ENCODE measurements around the gene NCK1.

DNA sequence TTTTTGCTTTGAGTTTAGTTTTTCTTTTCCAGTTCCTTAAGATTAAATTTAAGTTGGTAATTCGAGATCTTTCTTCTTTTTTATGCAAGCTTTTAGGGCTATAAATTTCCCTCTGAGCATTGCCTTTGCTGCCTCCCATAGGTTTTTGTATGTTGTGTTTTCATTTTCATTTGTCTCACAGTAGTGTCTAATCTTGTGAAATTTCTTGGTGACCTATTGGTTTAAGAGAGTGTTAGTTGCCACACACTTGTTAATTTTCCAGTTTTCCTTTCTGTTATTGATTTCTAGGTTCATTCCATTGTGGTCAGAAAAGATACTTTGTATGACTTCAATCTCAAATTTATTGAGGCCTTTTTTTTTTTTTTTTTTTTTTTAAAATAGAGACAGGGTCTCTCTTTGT is 77.5 kb downstream of the NCK1 start:
- TF ChIP-seq PATZ1 (CRISPR knock-in tag; IDR thresholded peaks at IDR 0.05; ENCODE audit: borderline replicate concordance) (no peak), OSR1 (CRISPR knock-in tag; IDR thresholded peaks at IDR 0.05) (no peak), ZFP3 (CRISPR knock-in tag; IDR thresholded peaks at IDR 0.05) (no peak), PPARA (CRISPR knock-in tag; IDR thresholded peaks at IDR 0.05; ENCODE audit: borderline replicate concordance) (no peak), ZFP30 (CRISPR knock-in tag; IDR thresholded peaks at IDR 0.05) (no peak), ZNF70 (CRISPR knock-in tag; IDR thresholded peaks at IDR 0.05) (no peak), ISL1 (CRISPR knock-in tag; IDR thresholded peaks at IDR 0.05) (no peak), SNAI2 (CRISPR knock-in tag; IDR thresholded peaks at IDR 0.05) (no peak), TOX (CRISPR knock-in tag; IDR thresholded peaks at IDR 0.05; ENCODE audit: borderline replicate concordance) (no peak), ESRRG (CRISPR knock-in tag; IDR thresholded peaks at IDR 0.05) (no peak)
